IPS DF 6.9 (cell line): ENCODE data around the gene CMIP.

ENCODE experiments used
- DNase-seq: peaks from one replicate; pipeline ENCODE4 v3.0.0-alpha.2; 2013; ENCODE audit warnings: low read depth, low spot score
- H3K27ac ChIP-seq: one replicate; pipeline ENCODE4 v1.5.1; 2013; ENCODE audit warnings: low read length, control low read depth
- H3K27me3 ChIP-seq: 2 replicates; pipeline ENCODE4 v1.6.1; 2013; ENCODE audit warnings: mild to moderate bottlenecking, low read length; ENCODE audit not compliant: control insufficient read depth, insufficient read depth
- H3K36me3 ChIP-seq: 2 replicates; pipeline ENCODE4 v1.6.1; 2013; ENCODE audit warnings: low read length; ENCODE audit not compliant: control insufficient read depth, insufficient read depth
- H3K4me1 ChIP-seq: 2 replicates; pipeline ENCODE4 v1.6.1; 2013; ENCODE audit warnings: low read length; ENCODE audit not compliant: control insufficient read depth, insufficient read depth
- H3K4me3 ChIP-seq: 2 replicates; pipeline ENCODE4 v1.5.1; 2013; ENCODE audit warnings: mild to moderate bottlenecking, low read length
- H3K9me3 ChIP-seq: 2 replicates; pipeline ENCODE4 v1.6.1; 2013; ENCODE audit warnings: low read length, inconsistent platforms; ENCODE audit not compliant: control insufficient read depth, insufficient read depth
- WGBS: extraction: QIAGEN DNeasy Blood & Tissue Kit; methylation state at CpG from one replicate; pipeline ENCODE4 v1.1.7; 2013; ENCODE audit warnings: mixed read lengths, missing lambda C conversion rate; ENCODE audit not compliant: insufficient read length, insufficient coverage; 5-methylcytosine and 5-hydroxymethylcytosine counted together

Gene CMIP

GRCh38 chr16:81642943-81643342, 198.3 kb downstream of the CMIP start:
- H3K27ac ChIP-seq, result no peak overlapping the region
- peaks cover 2% of the 10 kb centered on the region; the same call in 1 of the 2 replicates for H3K4me1 ChIP-seq
- WGBS, result no CpG with 5 or more reads among the region's 5 CpGs
- DNase-seq, result no peak
- no peak overlapping the region for H3K4me3 ChIP-seq
- H3K27me3 ChIP-seq, result no peaks in the 10 kb centered on the region
- H3K9me3 ChIP-seq, result no peaks in the 10 kb centered on the region
- H3K36me3 ChIP-seq, result no peaks in the 10 kb centered on the region

GRCh38 chr16:81645266-81645694, 200.7 kb downstream of the CMIP start:
- Histone ChIP-seq H3K4me1 (peaks cover 2% of the 10 kb centered on the region), H3K27me3 (no peaks in the 10 kb centered on the region), H3K4me3 (no peak overlapping the region), H3K9me3 (no peaks in the 10 kb centered on the region), H3K36me3 (no peaks in the 10 kb centered on the region), H3K27ac (no peak overlapping the region)
- DNase-seq, result no peak
- no CpG with 5 or more reads among the region's 20 CpGs for WGBS

GRCh38 chr16:81645925-81646324, 201.3 kb downstream of the CMIP start:
- Histone ChIP-seq H3K27me3 (no peaks in the 10 kb centered on the region), H3K27ac (no peak overlapping the region), H3K4me1 (peaks cover 6% of the 10 kb centered on the region), H3K9me3 (no peaks in the 10 kb centered on the region), H3K4me3 (no peak overlapping the region), H3K36me3 (no peaks in the 10 kb centered on the region)
- no peak for DNase-seq
- 100% methylated on average over 1 of the region's 4 CpGs for WGBS

GRCh38 chr16:81646561-81646960, 202.0 kb downstream of the CMIP start:
- WGBS, result no CpG with 5 or more reads among the region's 1 CpG
- Histone ChIP-seq H3K9me3 (no peaks in the 10 kb centered on the region), H3K36me3 (no peaks in the 10 kb centered on the region), H3K4me1 (peaks cover 7% of the 10 kb centered on the region), H3K27me3 (no peaks in the 10 kb centered on the region), H3K27ac (no peak overlapping the region), H3K4me3 (no peak overlapping the region)
- no peak for DNase-seq

GRCh38 chr16:81647527-81647926, 202.9 kb downstream of the CMIP start:
- Histone ChIP-seq H3K36me3 (no peaks in the 10 kb centered on the region), H3K27me3 (no peaks in the 10 kb centered on the region), H3K27ac (no peak overlapping the region), H3K9me3 (no peaks in the 10 kb centered on the region), H3K4me3 (no peak overlapping the region), H3K4me1 (peaks cover 11% of the 10 kb centered on the region)
- no CpG with 5 or more reads among the region's 8 CpGs for WGBS
- DNase-seq, result no peak

- WGBS, result no CpG with 5 or more reads among the region's 14 CpGs
- H3K27me3 ChIP-seq, result no peaks in the 10 kb centered on the region
- H3K27ac ChIP-seq, result no peak overlapping the region
- peaks cover 11% of the 10 kb centered on the region for H3K4me1 ChIP-seq
- no peaks in the 10 kb centered on the region for H3K9me3 ChIP-seq
- H3K4me3 ChIP-seq, result no peak overlapping the region
- no peaks in the 10 kb centered on the region for H3K36me3 ChIP-seq
- DNase-seq, result no peak
Observed at GRCh38 chr16:81649561-81650184, 205.1 kb downstream of the CMIP start.

- Histone ChIP-seq H3K9me3 (no peaks in the 10 kb centered on the region), H3K4me1 (peaks cover 11% of the 10 kb centered on the region), H3K4me3 (no peak overlapping the region), H3K27me3 (no peaks in the 10 kb centered on the region), H3K36me3 (no peaks in the 10 kb centered on the region), H3K27ac (no peak overlapping the region)
- no CpG with 5 or more reads among the region's 8 CpGs for WGBS
- DNase-seq, result no peak
Observed at GRCh38 chr16:81650281-81650680, 205.7 kb downstream of the CMIP start.

- Histone ChIP-seq H3K27ac (no peak overlapping the region), H3K27me3 (no peaks in the 10 kb centered on the region), H3K4me1 (peaks cover 11% of the 10 kb centered on the region), H3K4me3 (no peak overlapping the region), H3K9me3 (no peaks in the 10 kb centered on the region), H3K36me3 (no peaks in the 10 kb centered on the region)
- no peak for DNase-seq
- no CpG with 5 or more reads among the region's 16 CpGs for WGBS
Observed at GRCh38 chr16:81650982-81651562, 206.5 kb downstream of the CMIP start.

GRCh38 chr16:81651758-81652718, 207.4 kb downstream of the CMIP start:
- WGBS, result no CpG with 5 or more reads among the region's 19 CpGs
- H3K27ac ChIP-seq, result no peak overlapping the region
- H3K36me3 ChIP-seq, result no peaks in the 10 kb centered on the region
- no peaks in the 10 kb centered on the region for H3K27me3 ChIP-seq
- H3K4me3 ChIP-seq, result no peak overlapping the region
- DNase-seq, result no peak
- H3K4me1 ChIP-seq, result peaks cover 11% of the 10 kb centered on the region
- H3K9me3 ChIP-seq, result no peaks in the 10 kb centered on the region

- DNase-seq, result no peak
- Histone ChIP-seq H3K27me3 (no peaks in the 10 kb centered on the region), H3K36me3 (no peaks in the 10 kb centered on the region), H3K27ac (no peak overlapping the region), H3K4me1 (peaks cover 8% of the 10 kb centered on the region), H3K9me3 (no peaks in the 10 kb centered on the region), H3K4me3 (no peak overlapping the region)
- no CpG with 5 or more reads among the region's 21 CpGs for WGBS
Observed at GRCh38 chr16:81652798-81653505, 208.3 kb downstream of the CMIP start.
